ENCODE measurements around the gene PPARGC1A.

GRCh38 chr4:23837371-23837770, 52.5 kb downstream of the PPARGC1A start:
- TF ChIP-seq CTCF (IDR thresholded peaks at IDR 0.05) (no peak), EP300 (IDR thresholded peaks at IDR 0.05) (no peak)
